ENCODE data around the gene PIERCE2.

- TF ChIP-seq, protein P1, sequence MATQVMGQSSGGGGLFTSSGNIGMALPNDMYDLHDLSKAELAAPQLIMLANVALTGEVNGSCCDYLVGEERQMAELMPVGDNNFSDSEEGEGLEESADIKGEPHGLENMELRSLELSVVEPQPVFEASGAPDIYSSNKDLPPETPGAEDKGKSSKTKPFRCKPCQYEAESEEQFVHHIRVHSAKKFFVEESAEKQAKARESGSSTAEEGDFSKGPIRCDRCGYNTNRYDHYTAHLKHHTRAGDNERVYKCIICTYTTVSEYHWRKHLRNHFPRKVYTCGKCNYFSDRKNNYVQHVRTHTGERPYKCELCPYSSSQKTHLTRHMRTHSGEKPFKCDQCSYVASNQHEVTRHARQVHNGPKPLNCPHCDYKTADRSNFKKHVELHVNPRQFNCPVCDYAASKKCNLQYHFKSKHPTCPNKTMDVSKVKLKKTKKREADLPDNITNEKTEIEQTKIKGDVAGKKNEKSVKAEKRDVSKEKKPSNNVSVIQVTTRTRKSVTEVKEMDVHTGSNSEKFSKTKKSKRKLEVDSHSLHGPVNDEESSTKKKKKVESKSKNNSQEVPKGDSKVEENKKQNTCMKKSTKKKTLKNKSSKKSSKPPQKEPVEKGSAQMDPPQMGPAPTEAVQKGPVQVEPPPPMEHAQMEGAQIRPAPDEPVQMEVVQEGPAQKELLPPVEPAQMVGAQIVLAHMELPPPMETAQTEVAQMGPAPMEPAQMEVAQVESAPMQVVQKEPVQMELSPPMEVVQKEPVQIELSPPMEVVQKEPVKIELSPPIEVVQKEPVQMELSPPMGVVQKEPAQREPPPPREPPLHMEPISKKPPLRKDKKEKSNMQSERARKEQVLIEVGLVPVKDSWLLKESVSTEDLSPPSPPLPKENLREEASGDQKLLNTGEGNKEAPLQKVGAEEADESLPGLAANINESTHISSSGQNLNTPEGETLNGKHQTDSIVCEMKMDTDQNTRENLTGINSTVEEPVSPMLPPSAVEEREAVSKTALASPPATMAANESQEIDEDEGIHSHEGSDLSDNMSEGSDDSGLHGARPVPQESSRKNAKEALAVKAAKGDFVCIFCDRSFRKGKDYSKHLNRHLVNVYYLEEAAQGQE (IDR thresholded peaks at IDR 0.05; ENCODE audit: insufficient read depth in 1 of 2, low read depth in 2 of 2, low read length in 2 of 2), result no peak
- no peak for TF ChIP-seq POLR2AphosphoS5 (IDR thresholded peaks at IDR 0.05; ENCODE audit: low read depth, low read length)
Observed at GRCh38 chr15:55361048-55361447, 47.2 kb upstream of the PIERCE2 start.
